Measurements from ENCODE around the gene BCL11A.

The BCL11A gene

GRCh38 chr2:60480089-60480773 is 73.2 kb downstream of the BCL11A start:
- DNase-seq = no peak

DNA sequence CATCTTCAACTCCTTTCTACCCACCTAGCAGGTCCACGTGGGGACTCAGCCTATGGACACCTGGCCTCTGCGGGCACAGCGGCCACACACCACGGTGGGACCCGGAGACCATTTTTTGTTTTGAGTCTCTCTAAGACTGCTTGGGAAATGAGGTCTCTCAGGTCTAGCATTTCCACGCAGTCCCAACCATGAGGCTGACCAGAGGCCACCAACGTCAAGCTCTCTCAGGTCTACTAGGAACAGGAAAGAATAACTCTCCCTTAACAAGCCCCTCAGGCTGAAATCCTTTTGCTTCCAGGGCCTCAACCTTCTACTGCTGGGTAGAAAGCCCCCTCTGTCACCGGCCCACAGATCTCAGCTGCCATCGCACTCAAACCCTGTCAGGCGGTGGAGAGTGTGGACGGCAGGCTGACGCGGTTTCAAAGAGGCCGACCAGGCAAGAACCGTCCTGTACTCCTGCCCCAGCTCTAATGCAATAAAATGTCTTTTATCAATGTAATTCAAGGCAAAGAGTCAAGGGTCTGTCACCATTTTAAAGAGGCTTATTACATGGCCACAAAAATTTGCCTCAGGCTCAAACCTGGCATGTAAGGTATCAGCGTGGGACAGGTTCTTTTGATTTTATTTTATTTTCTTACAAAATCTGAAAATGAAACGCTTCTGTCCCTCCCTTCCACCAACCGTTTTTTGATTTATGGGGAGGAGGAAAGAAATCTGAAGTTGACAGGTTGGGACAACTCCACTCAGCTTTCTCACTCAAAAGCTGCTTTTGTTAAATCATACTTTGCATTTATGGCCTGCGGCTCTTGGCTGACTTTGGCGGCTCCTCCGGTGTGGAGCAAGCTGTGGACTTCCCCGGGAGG is 74.0 kb downstream of the BCL11A start:
- DNase-seq = no peak

GRCh38 chr2:60478660-60479059 is 74.8 kb downstream of the BCL11A start:
- no peak for DNase-seq

GRCh38 chr2:60476206-60476954 is 77.1 kb downstream of the BCL11A start:
- DNase-seq = no peak

- DNase-seq = peak; percentile 80
Measured at GRCh38 chr2:60475123-60475830, 78.2 kb downstream of the BCL11A start.

- DNase-seq = no peak
Measured at GRCh38 chr2:60474301-60474700, 79.2 kb downstream of the BCL11A start.

DNA sequence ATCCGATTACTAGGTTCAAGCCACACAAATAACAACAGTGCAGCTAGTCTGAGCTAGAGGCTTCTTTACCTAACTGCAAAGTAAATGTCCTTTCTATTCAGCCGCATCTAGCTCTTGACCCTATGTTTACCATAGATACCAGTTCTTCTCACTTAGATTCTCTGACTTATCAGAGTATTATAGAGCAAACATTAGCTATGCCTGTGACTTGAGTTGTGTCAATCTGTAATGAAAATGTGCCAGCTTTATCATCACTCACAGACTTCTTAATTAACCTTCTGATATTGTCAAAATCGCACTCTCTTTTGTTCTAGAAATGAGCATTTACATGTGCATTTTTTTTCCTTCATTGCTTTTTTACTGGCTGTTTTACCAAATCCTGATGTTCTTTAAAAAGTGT is 79.9 kb downstream of the BCL11A start:
- no peak for DNase-seq

DNA sequence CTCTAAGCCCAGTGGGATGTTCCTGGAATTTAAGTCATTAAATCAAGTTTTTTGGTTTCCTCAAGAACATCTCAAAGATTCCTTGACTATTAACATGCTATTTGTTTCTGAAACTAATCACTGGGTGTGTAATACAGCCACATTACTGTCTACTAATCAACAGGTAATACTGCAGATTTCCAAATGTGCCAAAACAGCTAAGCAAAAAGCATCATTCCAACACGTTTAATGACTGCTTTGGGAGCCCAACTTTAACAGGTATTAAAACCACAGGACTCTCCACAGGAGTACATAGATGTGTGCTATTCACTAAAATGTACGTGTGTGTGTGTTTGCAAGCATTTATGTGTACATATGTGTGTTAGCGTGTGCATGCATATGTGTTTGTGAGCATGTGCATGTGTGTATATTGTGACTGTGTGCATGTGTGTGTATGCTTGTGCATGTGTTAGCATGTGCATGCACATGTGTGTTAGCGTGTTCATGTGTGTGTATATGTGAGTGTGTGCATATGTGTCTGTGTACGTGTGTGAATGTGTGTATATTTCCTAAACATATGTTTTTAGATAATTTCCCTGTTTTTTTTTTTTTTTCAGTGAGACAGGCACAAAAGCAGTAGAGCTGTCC is 80.7 kb downstream of the BCL11A start:
- DNase-seq = no peak

DNA sequence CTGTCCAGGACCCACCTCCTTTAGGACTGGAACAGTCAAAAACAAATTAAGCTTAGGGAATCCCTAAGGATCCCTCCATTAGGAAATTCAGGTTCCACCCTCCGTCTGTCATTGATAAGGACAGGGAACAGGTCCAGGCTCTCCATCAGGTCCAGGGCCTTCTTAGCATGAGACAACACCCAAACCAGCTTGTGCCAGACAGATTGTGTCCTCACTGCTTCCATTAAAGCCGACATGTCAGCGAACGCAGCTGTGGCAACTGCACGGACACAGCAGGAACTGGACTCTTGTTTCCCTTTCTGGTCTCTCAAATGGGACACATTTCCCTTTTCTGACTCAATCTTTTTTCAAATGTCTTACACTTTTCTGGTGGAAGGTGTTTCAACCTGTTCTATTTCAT is 81.4 kb downstream of the BCL11A start:
- no peak for DNase-seq

DNA sequence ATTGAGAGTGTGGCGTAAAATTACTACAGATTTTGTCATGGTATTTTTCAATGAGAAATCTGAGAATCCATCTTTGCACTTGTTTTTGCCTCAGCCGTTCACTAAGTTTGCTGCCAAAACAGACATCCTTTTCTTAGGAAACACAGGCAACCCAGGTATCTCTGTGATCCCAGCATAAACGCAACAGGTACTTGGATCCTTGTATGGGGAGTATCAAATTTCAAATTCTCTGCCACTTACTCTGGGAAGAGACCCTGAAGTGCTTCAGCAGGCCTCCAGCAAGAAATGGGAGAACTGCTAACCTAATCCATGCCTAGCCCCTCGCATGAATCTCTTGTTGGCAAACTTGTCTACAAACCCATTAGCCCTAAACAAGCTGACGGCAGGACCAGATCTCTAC is 83.1 kb downstream of the BCL11A start:
- no peak for DNase-seq

- no peak for DNase-seq
Measured at GRCh38 chr2:60469536-60470317, 83.7 kb downstream of the BCL11A start.

DNA sequence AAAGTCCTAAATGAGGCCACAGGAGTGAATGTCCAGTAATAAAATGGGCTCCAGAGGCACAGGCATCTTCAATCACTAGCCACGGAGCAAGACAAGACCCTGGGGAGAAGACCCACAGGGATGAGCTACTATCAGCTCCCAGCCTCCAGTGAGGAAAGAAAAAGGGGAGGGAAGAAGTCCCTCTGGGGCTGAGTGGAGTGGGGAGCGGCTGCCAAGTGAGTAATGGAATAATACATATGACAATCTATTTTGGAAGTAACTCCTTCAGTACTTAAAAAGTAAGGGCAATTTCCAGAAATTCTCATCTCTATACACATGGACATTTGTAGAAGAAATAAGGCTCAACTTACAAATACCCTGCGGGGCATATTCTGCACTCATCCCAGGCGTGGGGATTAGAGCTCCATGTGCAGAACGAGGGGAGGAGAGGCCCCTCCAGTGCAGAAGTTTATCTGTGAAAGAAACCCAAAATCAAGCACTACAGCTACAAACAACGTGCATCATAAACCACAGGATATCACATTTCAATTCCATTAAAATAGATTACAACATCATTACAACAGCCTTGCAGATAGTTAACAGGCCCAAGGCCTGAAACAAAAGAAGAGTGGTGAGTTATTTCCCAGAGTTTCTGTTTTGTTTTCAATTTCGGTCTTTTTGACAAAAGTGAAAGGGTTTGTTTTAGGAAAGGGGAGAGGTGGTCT is 84.9 kb downstream of the BCL11A start:
- DNase-seq = peak; percentile 75

- DNase-seq = no peak
Measured at GRCh38 chr2:60466161-60466702, 87.2 kb downstream of the BCL11A start.

DNA sequence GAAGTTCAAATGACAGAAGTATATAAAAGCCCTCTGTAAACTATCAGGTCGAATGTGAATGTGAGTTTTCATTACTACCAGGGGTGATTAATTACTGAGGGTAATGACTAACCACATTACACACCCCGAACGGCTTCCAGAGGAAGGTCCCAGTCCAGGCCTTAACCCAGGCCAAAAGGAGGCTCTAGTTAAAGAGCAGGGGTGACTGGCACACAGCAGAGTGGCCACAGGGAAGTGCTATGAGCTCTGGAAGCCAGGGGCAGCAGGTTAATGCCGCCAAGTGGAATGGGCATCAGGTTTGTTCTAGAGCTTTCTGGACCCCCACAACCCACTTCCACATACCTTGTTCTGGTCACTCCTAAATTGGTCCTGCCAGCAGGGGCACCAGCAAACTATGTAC is 87.7 kb downstream of the BCL11A start:
- no peak for DNase-seq

GRCh38 chr2:60463249-60463648 is 90.2 kb downstream of the BCL11A start:
- peak; percentile 71 for DNase-seq

DNA sequence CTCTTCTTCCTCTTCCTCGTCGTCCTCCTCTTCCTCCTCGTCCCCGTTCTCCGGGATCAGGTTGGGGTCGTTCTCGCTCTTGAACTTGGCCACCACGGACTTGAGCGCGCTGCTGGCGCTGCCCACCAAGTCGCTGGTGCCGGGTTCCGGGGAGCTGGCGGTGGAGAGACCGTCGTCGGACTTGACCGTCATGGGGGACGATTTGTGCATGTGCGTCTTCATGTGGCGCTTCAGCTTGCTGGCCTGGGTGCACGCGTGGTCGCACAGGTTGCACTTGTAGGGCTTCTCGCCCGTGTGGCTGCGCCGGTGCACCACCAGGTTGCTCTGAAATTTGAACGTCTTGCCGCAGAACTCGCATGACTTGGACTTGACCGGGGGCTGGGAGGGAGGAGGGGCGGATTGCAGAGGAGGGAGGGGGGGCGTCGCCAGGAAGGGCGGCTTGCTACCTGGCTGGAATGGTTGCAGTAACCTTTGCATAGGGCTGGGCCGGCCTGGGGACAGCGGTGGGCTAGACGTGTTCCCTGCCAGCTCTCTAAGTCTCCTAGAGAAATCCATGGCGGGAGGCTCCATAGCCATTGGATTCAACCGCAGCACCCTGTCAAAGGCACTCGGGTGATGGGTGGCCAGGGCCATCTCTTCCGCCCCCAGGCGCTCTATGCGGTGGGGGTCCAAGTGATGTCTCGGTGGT is 91.9 kb downstream of the BCL11A start:
- DNase-seq = no peak

DNA sequence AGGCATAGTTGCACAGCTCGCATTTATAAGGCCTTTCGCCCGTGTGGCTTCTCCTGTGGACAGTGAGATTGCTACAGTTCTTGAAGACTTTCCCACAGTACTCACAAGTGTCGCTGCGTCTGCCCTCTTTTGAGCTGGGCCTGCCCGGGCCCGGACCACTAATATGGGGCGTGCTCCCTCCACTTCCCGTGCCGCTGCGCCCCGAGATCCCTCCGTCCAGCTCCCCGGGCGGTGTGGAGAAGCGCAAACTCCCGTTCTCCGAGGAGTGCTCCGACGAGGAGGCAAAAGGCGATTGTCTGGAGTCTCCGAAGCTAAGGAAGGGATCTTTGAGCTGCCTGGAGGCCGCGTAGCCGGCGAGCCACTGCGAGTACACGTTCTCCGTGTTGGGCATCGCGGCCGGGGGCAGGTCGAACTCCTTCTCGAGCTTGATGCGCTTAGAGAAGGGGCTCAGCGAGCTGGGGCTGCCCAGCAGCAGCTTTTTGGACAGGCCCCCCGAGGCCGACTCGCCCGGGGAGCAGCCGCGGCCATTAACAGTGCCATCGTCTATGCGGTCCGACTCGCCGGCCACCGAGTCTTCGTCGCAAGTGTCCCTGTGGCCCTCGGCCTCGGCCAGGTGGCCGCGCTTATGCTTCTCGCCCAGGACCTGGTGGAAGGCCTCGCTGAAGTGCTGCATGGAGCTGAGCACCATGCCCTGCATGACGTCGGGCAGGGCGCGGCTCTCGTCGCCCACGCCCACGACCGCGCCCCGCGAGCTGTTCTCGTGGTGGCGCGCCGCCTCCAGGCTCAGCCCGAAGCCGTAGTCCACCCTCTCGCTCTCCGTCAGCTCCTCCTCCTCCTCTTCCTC is 92.7 kb downstream of the BCL11A start:
- DNase-seq = no peak

GRCh38 chr2:60459851-60460250 is 93.6 kb downstream of the BCL11A start:
- no peak for DNase-seq

DNA sequence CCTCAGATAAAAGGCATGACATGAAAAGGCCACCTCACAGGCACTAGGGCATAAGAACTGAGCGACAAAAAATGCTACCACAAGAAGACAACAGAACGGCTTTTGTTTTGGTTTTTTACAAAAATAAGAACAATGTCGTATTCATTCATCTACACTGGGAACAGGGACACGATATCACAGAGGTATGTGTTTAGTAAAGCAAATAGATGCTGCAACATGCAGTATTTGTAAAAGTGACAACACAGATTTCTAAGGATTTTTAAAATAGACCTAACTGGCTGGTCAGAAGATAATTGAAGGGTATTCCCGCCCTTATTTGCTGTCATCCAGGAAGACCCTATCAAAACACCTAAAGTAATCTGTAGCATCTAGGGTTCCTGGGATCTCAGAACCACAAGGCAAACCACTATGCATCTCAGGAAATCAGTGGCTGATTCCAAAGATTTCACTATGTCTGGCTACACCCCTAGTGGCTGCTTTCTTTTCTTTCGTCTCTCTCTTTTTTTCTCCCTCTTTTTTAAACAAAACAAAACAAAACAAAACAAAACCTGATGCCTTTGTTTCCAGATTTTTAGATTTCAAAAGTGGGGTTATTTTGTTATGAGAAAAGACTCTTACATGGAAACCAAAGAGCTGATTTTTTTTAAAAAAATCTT is 97.2 kb downstream of the BCL11A start:
- DNase-seq = no peak

Data from fibroblast of skin of right quadriceps (primary cell).